ENCODE measurements around the gene ZNF335. TPM values are rescaled to one million over a fixed set of nuclear protein-coding genes. Genes with fewer than 3 reads are reported as not detected.

The ZNF335 gene
- total and polyA plus RNA-seq, 7 experiments from 2014 or later: 7.1 to 95.2 (median 49.7) TPM

- CTCF ChIA-PET: interaction anchor here (0.6 kb wide), 1 partner anchor 1487 kb away, joined by 4 read pairs; no protein-coding TSS in a partner anchor
- intact Hi-C loops (cut with micrococcal nuclease): no loop called here
- Mint-ChIP-seq H3K27ac (peak overlapping the region in 3 of 9 donors; percentile 23 to 81 (median 32)), H3K4me1 (peaks cover 0 to 14% (median 5%) of the 10 kb centered on the region in 7 donors), H3K27me3 (no peaks in the 10 kb centered on the region), H3K36me3 (peaks cover 5 to 30% (median 14%) of the 10 kb centered on the region in 5 donors), H3K9me3 (no peaks in the 10 kb centered on the region), H3K4me3 (no peak overlapping the region)
- H3K27me3 ChIP-seq (ENCODE audit: control insufficient read depth in 2 of 2, insufficient read depth in 2 of 2, low read length in 2 of 2): no peaks in the 10 kb centered on the region
- DNase-seq: no peak
- no peak for ATAC-seq
- no peaks in the 10 kb centered on the region for H3K4me1 ChIP-seq (ENCODE audit: control insufficient read depth in 2 of 2, insufficient read depth in 2 of 2, low read length in 2 of 2)
- no peak overlapping the region for H3K27ac ChIP-seq (ENCODE audit: low read depth, low read length)
- H3K4me3 ChIP-seq (ENCODE audit: low read length): no peak overlapping the region
- H3K9me3 ChIP-seq (ENCODE audit: control insufficient read depth in 2 of 3, low read length in 3 of 3): no peaks in the 10 kb centered on the region
- POLR2A ChIA-PET: interaction anchor here (0.5 to 5.9 kb wide), 3 partner anchors 10 to 21 kb away, joined by 3 to 55 read pairs (median 4); partner anchors contain the start of gene PCIF1
- H3K36me3 ChIP-seq (ENCODE audit: control insufficient read depth in 2 of 3, insufficient read depth in 3 of 3, low read length in 3 of 3): peaks cover 19 to 99% (median 41%) of the 10 kb centered on the region in 3 experiments
Observed at GRCh38 chr20:45948261-45948733, 23.7 kb downstream of the ZNF335 start.

- Histone ChIP-seq H3K27ac (ENCODE audit: low read depth, low read length) (no peak overlapping the region), H3K9me3 (ENCODE audit: control insufficient read depth in 2 of 3, low read length in 3 of 3) (no peaks in the 10 kb centered on the region), H3K27me3 (ENCODE audit: control insufficient read depth in 2 of 2, insufficient read depth in 2 of 2, low read length in 2 of 2) (no peaks in the 10 kb centered on the region), H3K36me3 (ENCODE audit: control insufficient read depth in 2 of 3, insufficient read depth in 3 of 3, low read length in 3 of 3) (peaks cover 22 to 99% (median 43%) of the 10 kb centered on the region in 3 experiments), H3K4me3 (ENCODE audit: low read length) (no peak overlapping the region), H3K4me1 (ENCODE audit: control insufficient read depth in 2 of 2, insufficient read depth in 2 of 2, low read length in 2 of 2) (no peaks in the 10 kb centered on the region)
- H3K4me3 Mint-ChIP-seq: no peak overlapping the region
- CTCF ChIA-PET: no interaction called here
- DNase-seq (no peak), ATAC-seq (no peak)
- H3K27ac Mint-ChIP-seq: peak overlapping the region in 1 of 9 donors; percentile 32
- H3K27me3 Mint-ChIP-seq: no peaks in the 10 kb centered on the region
- H3K4me1 Mint-ChIP-seq: peaks cover 0 to 14% (median 5%) of the 10 kb centered on the region in 7 donors
- intact Hi-C loops (cut with micrococcal nuclease): no loop called here
- POLR2A ChIA-PET: interaction anchor here (0.6 to 5.9 kb wide), 2 partner anchors 11 to 80 kb away, joined by 3 to 55 read pairs; partner anchors contain the start of gene PCIF1
- no peaks in the 10 kb centered on the region for H3K9me3 Mint-ChIP-seq
- peaks cover 5 to 34% (median 14%) of the 10 kb centered on the region in 5 donors for H3K36me3 Mint-ChIP-seq
Observed at GRCh38 chr20:45947110-45947866, 24.7 kb downstream of the ZNF335 start.

GRCh38 chr20:45946149-45946970 lies 25.6 kb downstream of the ZNF335 start:
- POLR2A ChIA-PET: interaction anchor here (5.9 kb wide), 1 partner anchor 10 kb away, joined by 55 read pairs; the partner anchor contains the start of gene PCIF1
- Mint-ChIP-seq H3K27me3 (no peaks in the 10 kb centered on the region), H3K36me3 (peaks cover 5 to 28% (median 11%) of the 10 kb centered on the region in 5 donors), H3K4me1 (peaks cover 0 to 13% (median 0%) of the 10 kb centered on the region in 7 donors), H3K27ac (peak overlapping the region in 4 of 9 donors; percentile 7 to 62 (median 47)), H3K9me3 (no peaks in the 10 kb centered on the region), H3K4me3 (peak overlapping the region in 1 of 10 donors; percentile 25)
- Histone ChIP-seq H3K27ac (ENCODE audit: low read depth, low read length) (no peak overlapping the region), H3K4me3 (ENCODE audit: low read length) (no peak overlapping the region), H3K36me3 (ENCODE audit: control insufficient read depth in 2 of 3, insufficient read depth in 3 of 3, low read length in 3 of 3) (peaks cover 13 to 96% (median 37%) of the 10 kb centered on the region in 3 experiments), H3K4me1 (ENCODE audit: control insufficient read depth in 2 of 2, insufficient read depth in 2 of 2, low read length in 2 of 2) (no peaks in the 10 kb centered on the region), H3K27me3 (ENCODE audit: control insufficient read depth in 2 of 2, insufficient read depth in 2 of 2, low read length in 2 of 2) (no peaks in the 10 kb centered on the region), H3K9me3 (ENCODE audit: control insufficient read depth in 2 of 3, low read length in 3 of 3) (no peaks in the 10 kb centered on the region)
- intact Hi-C loops (cut with micrococcal nuclease): no loop called here
- CTCF ChIA-PET: no interaction called here
- peak; percentile 72 for ATAC-seq
- no peak for DNase-seq

GRCh38 chr20:45945678-45946148 lies 26.3 kb downstream of the ZNF335 start:
- ChIA-PET POLR2A (interaction anchor here (0.6 to 5.9 kb wide), 2 partner anchors 9 to 21 kb away, joined by 6 to 55 read pairs; partner anchors contain the start of gene PCIF1), CTCF (interaction anchor here (1.7 kb wide), 1 partner anchor 24 kb away, joined by 4 read pairs; no protein-coding TSS in a partner anchor)
- DNase-seq (no peak), ATAC-seq (peak; percentile 37)
- Histone ChIP-seq H3K27ac (ENCODE audit: low read depth, low read length) (no peak overlapping the region), H3K36me3 (ENCODE audit: control insufficient read depth in 2 of 3, insufficient read depth in 3 of 3, low read length in 3 of 3) (peaks cover 16 to 96% (median 37%) of the 10 kb centered on the region in 3 experiments), H3K4me3 (ENCODE audit: low read length) (no peak overlapping the region), H3K9me3 (ENCODE audit: control insufficient read depth in 2 of 3, low read length in 3 of 3) (no peaks in the 10 kb centered on the region), H3K4me1 (ENCODE audit: control insufficient read depth in 2 of 2, insufficient read depth in 2 of 2, low read length in 2 of 2) (no peaks in the 10 kb centered on the region), H3K27me3 (ENCODE audit: control insufficient read depth in 2 of 2, insufficient read depth in 2 of 2, low read length in 2 of 2) (no peaks in the 10 kb centered on the region)
- Mint-ChIP-seq H3K27ac (peak overlapping the region in 1 of 9 donors; percentile 21), H3K27me3 (no peaks in the 10 kb centered on the region), H3K4me1 (peaks cover 0 to 13% (median 0%) of the 10 kb centered on the region in 7 donors), H3K9me3 (no peaks in the 10 kb centered on the region), H3K4me3 (no peak overlapping the region), H3K36me3 (peaks cover 5 to 28% (median 11%) of the 10 kb centered on the region in 5 donors)
- intact Hi-C loops (cut with micrococcal nuclease): no loop called here

- intact Hi-C loops (cut with micrococcal nuclease): no loop called here
- CTCF ChIA-PET: interaction anchor here (0.8 to 1.7 kb wide), 3 partner anchors 13 to 31 kb away, joined by 3 to 4 read pairs (median 4); no protein-coding TSS in a partner anchor
- peaks cover 5 to 30% (median 11%) of the 10 kb centered on the region in 5 donors for H3K36me3 Mint-ChIP-seq
Observed at GRCh38 chr20:45944965-45945677, 26.9 kb downstream of the ZNF335 start.

More at GRCh38 chr20:45944965-45945677, 26.9 kb downstream of the ZNF335 start:
- Histone ChIP-seq H3K9me3 (ENCODE audit: control insufficient read depth in 2 of 3, low read length in 3 of 3) (no peaks in the 10 kb centered on the region), H3K4me1 (ENCODE audit: control insufficient read depth in 2 of 2, insufficient read depth in 2 of 2, low read length in 2 of 2) (no peaks in the 10 kb centered on the region), H3K4me3 (ENCODE audit: low read length) (no peak overlapping the region), H3K27me3 (ENCODE audit: control insufficient read depth in 2 of 2, insufficient read depth in 2 of 2, low read length in 2 of 2) (no peaks in the 10 kb centered on the region), H3K36me3 (ENCODE audit: control insufficient read depth in 2 of 3, insufficient read depth in 3 of 3, low read length in 3 of 3) (peaks cover 17 to 96% (median 31%) of the 10 kb centered on the region in 3 experiments), H3K27ac (ENCODE audit: low read depth, low read length) (no peak overlapping the region)
- Mint-ChIP-seq H3K9me3 (no peaks in the 10 kb centered on the region), H3K4me1 (peaks cover 0 to 13% (median 0%) of the 10 kb centered on the region in 7 donors), H3K4me3 (no peak overlapping the region), H3K27ac (peak overlapping the region in 3 of 9 donors; percentile 4 to 41 (median 21)), H3K27me3 (no peaks in the 10 kb centered on the region)
- ATAC-seq: no peak
- DNase-seq: no peak
- POLR2A ChIA-PET: interaction anchor here (0.6 to 5.9 kb wide), 3 partner anchors 9 to 22 kb away, joined by 6 to 55 read pairs (median 14); partner anchors contain the start of gene PCIF1
